ENCODE results near the gene SLC35B2.

SLC35B2 gene

GRCh38 chr6:44257025-44257752 is at the start of gene SLC35B2:
TSS of gene SLC35B2 (minus strand) at chr6:44257528. CDS start at chr6:44257410, 118 bp downstream.
- in situ Hi-C loops (cut with MboI; ENCODE audit: low sequenced_read_pairs) = no loop called here

GRCh38 chr6:44306710-44307109 is 49.4 kb upstream of the SLC35B2 start:
- in situ Hi-C loops (cut with MboI; ENCODE audit: low sequenced_read_pairs) = no loop called here

- in situ Hi-C loops (cut with MboI; ENCODE audit: low sequenced_read_pairs) = no loop called here
Measured at GRCh38 chr6:44305200-44305725, 47.9 kb upstream of the SLC35B2 start.

- in situ Hi-C loops (cut with MboI; ENCODE audit: low sequenced_read_pairs) = no loop called here
Measured at GRCh38 chr6:44304282-44305199, 47.2 kb upstream of the SLC35B2 start.

- in situ Hi-C loops (cut with MboI; ENCODE audit: low sequenced_read_pairs) = no loop called here
Measured at GRCh38 chr6:44303842-44304241, 46.5 kb upstream of the SLC35B2 start.

- in situ Hi-C loops (cut with MboI; ENCODE audit: low sequenced_read_pairs) = no loop called here
Measured at GRCh38 chr6:44302856-44303255, 45.5 kb upstream of the SLC35B2 start.

GRCh38 chr6:44301782-44302564 is 44.6 kb upstream of the SLC35B2 start:
- in situ Hi-C loops (cut with MboI; ENCODE audit: low sequenced_read_pairs) = no loop called here

- in situ Hi-C loops (cut with MboI; ENCODE audit: low sequenced_read_pairs) = no loop called here
Measured at GRCh38 chr6:44301106-44301505, 43.8 kb upstream of the SLC35B2 start.

- in situ Hi-C loops (cut with MboI; ENCODE audit: low sequenced_read_pairs) = no loop called here
Measured at GRCh38 chr6:44300292-44300823, 43.0 kb upstream of the SLC35B2 start.

- in situ Hi-C loops (cut with MboI; ENCODE audit: low sequenced_read_pairs) = no loop called here
Measured at GRCh38 chr6:44298864-44299263, 41.5 kb upstream of the SLC35B2 start.

GRCh38 chr6:44298055-44298803 is 40.9 kb upstream of the SLC35B2 start:
- in situ Hi-C loops (cut with MboI; ENCODE audit: low sequenced_read_pairs) = no loop called here

GRCh38 chr6:44297063-44298038 is 40.0 kb upstream of the SLC35B2 start:
- in situ Hi-C loops (cut with MboI; ENCODE audit: low sequenced_read_pairs) = no loop called here

- in situ Hi-C loops (cut with MboI; ENCODE audit: low sequenced_read_pairs) = no loop called here
Measured at GRCh38 chr6:44294832-44295791, 37.8 kb upstream of the SLC35B2 start.

- in situ Hi-C loops (cut with MboI; ENCODE audit: low sequenced_read_pairs) = no loop called here
Measured at GRCh38 chr6:44292661-44293365, 35.5 kb upstream of the SLC35B2 start.

GRCh38 chr6:44291841-44292240 is 34.5 kb upstream of the SLC35B2 start:
- in situ Hi-C loops (cut with MboI; ENCODE audit: low sequenced_read_pairs) = no loop called here

GRCh38 chr6:44289726-44290260 is 32.5 kb upstream of the SLC35B2 start:
- in situ Hi-C loops (cut with MboI; ENCODE audit: low sequenced_read_pairs) = no loop called here

- in situ Hi-C loops (cut with MboI; ENCODE audit: low sequenced_read_pairs) = no loop called here
Measured at GRCh38 chr6:44286747-44287146, 29.4 kb upstream of the SLC35B2 start.

Measured in hTERT RPE-1 (cell line).